HepG2 (cell line): ENCODE results near the gene PAPSS2. TPM values are rescaled to one million over a fixed set of nuclear protein-coding genes. Genes with fewer than 3 reads are reported as not detected.

ENCODE experiments used
- ATAC-seq: fragments of 200-7000 bp; cut with Tn5 transposase; 3 replicates; pipeline ENCODE4 v1.9.1; 2020; ENCODE audit warnings: mild to moderate bottlenecking, moderate library complexity
- BruUV-seq: library from RNA; stranded (reverse); fragments of 400-500 nt; replicated peaks from 2 replicates; lab custom pipeline; 2021; lab: Mats Ljungman, UMichigan
- CTCF ChIA-PET: fragments of 300-600 bp; formaldehyde crosslinking; extraction: SDS; loops from one replicate; lab custom pipeline; 2021; ENCODE audit warnings: low total read pairs, inconsistent platforms, low intra/inter-chr PET ratio; lab: Yijun Ruan, JAX
- POLR2A ChIA-PET: fragments of 350-600 bp; sonication (Branson Sonifier 250); formaldehyde crosslinking; loops from one replicate; lab custom pipeline; 2020; ENCODE audit warnings: antibody characterized with exemption, inconsistent platforms; lab: Yijun Ruan, JAX
- DNase-seq: peaks from one replicate; pipeline ENCODE4 v3.0.0-alpha.2; 2015; ENCODE audit warnings: low spot score
- FAIRE-seq: peaks from 3 replicates; lab custom pipeline; 2011; peaks lifted over from hg19 to GRCh38; lab: Jason Lieb, UNC
- H2AFZ ChIP-seq: one replicate; pipeline ENCODE4 v1.6.1; 2011; ENCODE audit warnings: low read length, inconsistent platforms
- H3K27ac ChIP-seq: fragments of 300-600 bp; 3 replicates; pipeline ENCODE4 v1.8.0; 2011; ENCODE audit warnings: mixed run types, mild to moderate bottlenecking, mixed read lengths, low read length, inconsistent platforms; ENCODE audit not compliant: insufficient read depth; ENCODE audit errors: extremely low read length
- H3K27me3 ChIP-seq, 2 experiments: fragments of 200-600 bp in 1 of 2; 2 replicates in 1 of 2; 3 replicates in 1 of 2; pipeline versions ENCODE4 v1.6.0 to v1.8.0; 2011; ENCODE audit warnings: low read length in 2 of 2, mild to moderate bottlenecking in 2 of 2, moderate library complexity in 2 of 2, inconsistent platforms in 1 of 2; ENCODE audit not compliant: insufficient read depth in 2 of 2, control insufficient read depth in 1 of 2
- H3K36me3 ChIP-seq, 2 experiments: fragments of 200-600 bp in 1 of 2; replicated peaks in 1 of 2; 2 replicates in 1 of 2; 3 replicates in 1 of 2; pipeline versions ENCODE4 v1.5.1 to v1.8.0; 2011; ENCODE audit warnings: low read length in 2 of 2, inconsistent platforms in 1 of 2; ENCODE audit not compliant: insufficient read depth in 2 of 2, control insufficient read depth in 1 of 2
- H3K4me1 ChIP-seq: 2 replicates; pipeline ENCODE4 v1.5.1; 2012; ENCODE audit warnings: low read length, inconsistent platforms; ENCODE audit not compliant: insufficient read depth
- H3K4me2 ChIP-seq: 2 replicates; pipeline ENCODE4 v1.6.0; 2011; ENCODE audit warnings: low read depth, low read length, inconsistent platforms
- H3K4me3 ChIP-seq, 3 experiments: fragments of 200-600 bp in 1 of 3; sonication (generic), shearing (Covaris generic) in 1 of 3; replicated peaks in 1 of 3; 2 replicates each; pipeline ENCODE4 v1.5.1; 2011 to 2016; ENCODE audit warnings: low read length in 3 of 3, inconsistent platforms in 2 of 3, low read depth in 2 of 3, mild to moderate bottlenecking in 2 of 3, control low read depth in 1 of 3, mixed read lengths in 1 of 3; ENCODE audit not compliant: insufficient read depth in 1 of 3
- H3K79me2 ChIP-seq: one replicate; pipeline ENCODE4 v1.6.1; 2011; ENCODE audit warnings: low read length, inconsistent platforms; ENCODE audit not compliant: insufficient read depth
- H3K9ac ChIP-seq: 2 replicates; pipeline ENCODE4 v1.6.0; 2011; ENCODE audit warnings: mild to moderate bottlenecking, low read depth, low read length, inconsistent platforms; ENCODE audit not compliant: insufficient read depth
- H3K9me3 ChIP-seq: 2 replicates; pipeline ENCODE4 v1.5.1; 2012; ENCODE audit warnings: mild to moderate bottlenecking, low read length
- H4K20me1 ChIP-seq: 2 replicates; pipeline ENCODE4 v1.6.0; 2011; ENCODE audit warnings: inconsistent platforms, mild to moderate bottlenecking, low read length, moderate library complexity; ENCODE audit not compliant: insufficient read depth
- EZH2 ChIP-seq: conservative IDR thresholded peaks from 2 replicates; pipeline ENCODE4 v1.6.1; 2012; ENCODE audit warnings: mild to moderate bottlenecking, low read depth, low read length, moderate library complexity
- GFI1 ChIP-seq: sonication (generic); formaldehyde crosslinking; IDR thresholded peaks from 2 replicates; pipeline ENCODE4 v1.5.0; 2020; ENCODE audit warnings: missing genetic modification reagents, mild to moderate bottlenecking, borderline replicate concordance
- MAFF ChIP-seq: IDR thresholded peaks from 2 replicates; pipeline ENCODE4 v1.6.1; 2011; ENCODE audit warnings: low read depth, low read length, improper control_type of control experiment
- MAFK ChIP-seq, 2 experiments: IDR thresholded peaks in 1 of 2; conservative IDR thresholded peaks in 1 of 2; 2 replicates each; pipeline ENCODE4 v1.6.1; 2011; ENCODE audit warnings: improper control_type of control experiment in 2 of 2, low read length in 2 of 2
- MEIS1 ChIP-seq: sonication (generic); formaldehyde crosslinking; IDR thresholded peaks from 2 replicates; pipeline ENCODE4 v1.9.0; 2021; ENCODE audit warnings: mild to moderate bottlenecking, missing genetic modification reagents, moderate library complexity, borderline replicate concordance
- NFE2L1 ChIP-seq: sonication (generic); formaldehyde crosslinking; IDR thresholded peaks from 2 replicates; pipeline ENCODE4 v1.4.0; 2020; ENCODE audit warnings: missing genetic modification reagents, mild to moderate bottlenecking, borderline replicate concordance
- SP2 ChIP-seq: sonication (generic); formaldehyde crosslinking; IDR thresholded peaks from 2 replicates; pipeline ENCODE4 v1.5.1; 2020; ENCODE audit warnings: mild to moderate bottlenecking, missing genetic modification reagents
- ZNF430 ChIP-seq: sonication (generic); formaldehyde crosslinking; IDR thresholded peaks from 2 replicates; pipeline ENCODE4 v1.9.0; 2021; ENCODE audit warnings: mild to moderate bottlenecking, missing genetic modification reagents
- WGBS: methylation state at CpG from one replicate; pipeline ENCODE4 v1.1.6; 2017; ENCODE audit warnings: low lambda C conversion rate; 5-methylcytosine and 5-hydroxymethylcytosine counted together
- in situ Hi-C: cut with HindIII; loops from 2 replicates; pipeline ENCODE4 v1.10.0; 2017; ENCODE audit warnings: low pct_unique_long_range_greater_than_20kb; ENCODE audit not compliant: extremely low pct_ligation_motif_present
- intact Hi-C: fragments of 100-400 bp; cut with micrococcal nuclease; formaldehyde crosslinking; loops from one replicate; pipeline ENCODE4 v1.10.0; 2022; ENCODE audit not compliant: unreplicated experiment
- polyA plus RNA-seq, 8 experiments: library from polyadenylated mRNA; depleted of rRNA in 3 of 8; stranded (reverse) in 7 of 8; unstranded in 1 of 8; fragments of >200 nt; fragmentation: Illumina TruSeq in 4 of 8; extraction: Trizol in 4 of 8; gene quantifications; 2 replicates each; pipeline versions ENCODE4 v1.2.1 to v1.2.3, GENCODE V29; 2011 to 2016; ENCODE audit warnings: low read depth in 4 of 8, missing spikeins in 1 of 8, mixed read lengths in 1 of 8; ENCODE audit not compliant: insufficient read depth in 1 of 8
- total RNA-seq, 5 experiments: library from RNA; depleted of rRNA; stranded (reverse); fragments of >200 nt; fragmentation: Illumina TruSeq; extraction: Trizol; gene quantifications; 2 replicates each; pipeline ENCODE4 v1.2.3, GENCODE V29; 2016; ENCODE audit warnings: low read depth in 1 of 5
- TF ChIP-seq, protein P1 (sequence below): sonication (generic); formaldehyde crosslinking; conservative IDR thresholded peaks from 2 replicates; pipeline ENCODE4 v1.5.0; 2020; ENCODE audit warnings: missing genetic modification reagents

The PAPSS2 gene
- total and polyA plus RNA-seq, 2 of the 13 experiments (the other 11 are each of a cell fraction or from before 2014, with no cell fraction given), result 0.11 to 0.12 TPM

DNA sequence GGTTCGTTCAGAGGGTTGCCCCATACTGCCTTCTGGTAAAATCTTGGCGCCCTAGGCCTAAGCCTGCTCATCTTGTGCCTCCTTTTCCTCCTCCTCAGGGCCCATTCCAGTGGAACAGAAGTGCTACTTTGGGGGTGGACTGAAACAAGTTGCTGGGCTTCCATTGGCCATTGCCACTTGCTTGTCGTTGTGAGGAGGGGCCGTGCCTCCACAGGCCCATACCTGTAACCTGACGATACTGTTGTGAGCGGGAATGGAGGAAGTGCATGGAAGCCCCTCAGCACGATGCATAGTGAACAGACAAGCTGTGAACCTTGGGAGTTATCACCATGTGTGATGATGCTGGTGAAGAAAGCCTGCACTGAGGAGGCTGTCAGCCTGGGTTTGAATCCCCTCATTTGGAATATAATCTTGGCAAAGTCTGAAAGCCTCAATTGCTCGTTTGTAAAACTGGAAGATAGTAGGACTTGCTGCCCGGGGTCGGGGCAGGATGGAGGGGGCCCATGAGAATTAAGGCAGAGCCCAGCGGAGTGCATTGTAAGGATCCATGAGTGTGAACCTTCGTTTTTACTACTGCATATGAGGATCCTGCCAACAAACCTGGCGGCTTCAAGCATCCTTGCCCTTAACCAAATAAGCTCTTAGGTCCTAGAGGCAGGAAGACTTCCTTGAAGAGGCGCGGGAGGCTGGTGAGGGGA is 671 bp upstream of the PAPSS2 start (continued):
- TF ChIP-seq GFI1 (no peak), MEIS1 (CRISPR knock-in tag) (no peak), SP2 (no peak)

DNA sequence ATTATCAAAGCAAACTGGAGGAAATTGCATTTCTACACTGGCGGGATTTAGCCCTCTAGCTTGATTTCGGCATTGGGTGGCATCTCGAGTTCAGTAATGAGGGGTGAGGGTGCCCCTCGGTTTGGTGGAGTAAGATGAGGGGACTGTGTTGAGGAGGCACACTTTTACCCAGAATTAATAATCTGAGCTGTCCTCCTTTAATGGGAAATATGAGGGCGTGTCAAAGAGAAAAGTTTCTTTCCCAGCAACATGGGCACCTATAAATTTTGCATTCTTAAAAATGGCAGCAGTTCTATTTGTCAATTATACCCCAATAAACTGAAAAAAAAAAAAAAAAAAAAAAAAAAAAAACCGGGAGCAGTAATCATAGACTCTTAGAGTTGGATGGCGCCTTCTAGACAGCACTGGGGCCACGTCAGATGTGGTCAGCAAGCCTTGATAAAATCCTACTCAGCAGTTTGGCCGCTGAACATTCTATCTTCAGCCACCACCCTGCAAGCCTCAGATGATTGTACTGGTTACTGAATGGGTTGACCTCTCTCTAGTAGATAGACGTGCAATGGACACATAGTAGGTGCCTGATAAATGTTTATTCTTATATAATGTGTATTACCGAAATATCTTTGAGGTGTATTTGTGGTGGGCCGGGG is 931 bp downstream of the PAPSS2 start:
- H3K36me3 ChIP-seq, result no peaks in the 10 kb centered on the region
- H3K27ac ChIP-seq, result no peak overlapping the region
- intact Hi-C loops (no loop called here), in situ Hi-C loops (loop anchor here (25.0 kb wide), 1 partner anchor 452 kb away; no protein-coding TSS in a partner anchor)
- peak overlapping the region in 2 of 3 experiments; percentile 61 to 70; a peak in 4 of 6 replicates for H3K4me3 ChIP-seq
- DNase-seq, result no peak
- TF ChIP-seq, protein P1, sequence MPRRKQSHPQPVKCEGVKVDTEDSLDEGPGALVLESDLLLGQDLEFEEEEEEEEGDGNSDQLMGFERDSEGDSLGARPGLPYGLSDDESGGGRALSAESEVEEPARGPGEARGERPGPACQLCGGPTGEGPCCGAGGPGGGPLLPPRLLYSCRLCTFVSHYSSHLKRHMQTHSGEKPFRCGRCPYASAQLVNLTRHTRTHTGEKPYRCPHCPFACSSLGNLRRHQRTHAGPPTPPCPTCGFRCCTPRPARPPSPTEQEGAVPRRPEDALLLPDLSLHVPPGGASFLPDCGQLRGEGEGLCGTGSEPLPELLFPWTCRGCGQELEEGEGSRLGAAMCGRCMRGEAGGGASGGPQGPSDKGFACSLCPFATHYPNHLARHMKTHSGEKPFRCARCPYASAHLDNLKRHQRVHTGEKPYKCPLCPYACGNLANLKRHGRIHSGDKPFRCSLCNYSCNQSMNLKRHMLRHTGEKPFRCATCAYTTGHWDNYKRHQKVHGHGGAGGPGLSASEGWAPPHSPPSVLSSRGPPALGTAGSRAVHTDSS, result no peak
- peak; percentile 91 for TF ChIP-seq EZH2
- TF ChIP-seq MAFF, result peak; percentile 51; the same call in 1 of the 2 replicates
- TF ChIP-seq MAFK (conservative IDR thresholded peaks at IDR 0.05 in 1 of 2, IDR thresholded peaks at IDR 0.05 in 1 of 2; ENCODE audit: low read length in 2 of 2), result peak; percentile 61 to 77
- TF ChIP-seq ZNF430 (CRISPR knock-in tag), result no peak
- TF ChIP-seq NFE2L1, result no peak
- POLR2A ChIA-PET, result no interaction called here
- no peaks in the 10 kb centered on the region for H4K20me1 ChIP-seq
- 29% methylated on average over 12 of the region's 12 CpGs for WGBS
- no peak for FAIRE-seq
- BruUV-seq, result no TSS peak
- H3K4me1 ChIP-seq, result peaks cover 27% of the 10 kb centered on the region
- ATAC-seq, result no peak
- H3K27me3 ChIP-seq, result peaks cover 5 to 31% of the 10 kb centered on the region in 2 experiments; a peak in 4 of 5 replicates
- no peak overlapping the region for H2AFZ ChIP-seq
- H3K9me3 ChIP-seq, result no peaks in the 10 kb centered on the region
- peak overlapping the region; percentile 80 for H3K4me2 ChIP-seq
- CTCF ChIA-PET, result no interaction called here
- H3K79me2 ChIP-seq, result no peaks in the 10 kb centered on the region
- no peak overlapping the region for H3K9ac ChIP-seq
